Heart left ventricle (tissue), 13 donors: ENCODE measurements around the gene UNC50.

Source experiments
- POLR2A ChIP-seq, 2 donors: fragments of 450-650 bp; IDR thresholded peaks; one replicate each; pipeline ENCODE4 v1.6.1; 2017; ENCODE audit warnings: antibody characterized with exemption in 2 of 2, mild to moderate bottlenecking in 2 of 2, moderate library complexity in 2 of 2
- TF ChIP-seq, protein P1 (sequence below), 12 donors: fragments of 200-600 bp; sonication (generic) in 4 of 12; IDR thresholded peaks; one replicate each; pipeline versions ENCODE4 v1.5.0 to v1.8.0; 2018 to 2022; ENCODE audit warnings: antibody characterized with exemption in 12 of 12, mild to moderate bottlenecking in 5 of 12
- donor health status: ischemic (EF 13 %, LVEDD 7.1; RV severe dilation, severe dysfunction).
- donor health status: DM: no; HTN: yes; CAD: no.
- donor health status: DM: no; HTN: no; CAD: no.
- donor health status: ischemic (EF 25% LVEDD 6.9; RV normal size, moderate dysfunction).
- donor health status: ischemic (EF 25% LVEDD 5.7; RV mildly dilated, moderate dysfunction).
- donor health status: ischemic (EF 35%, LVEDD 5.7; RV mildly dilated, moderate dysfunction).
- donor health status: nonischemic (EF 11% LVEDD 7.7; RV severe dilation, severe dysfunction).
- donor health status: DM: yes; HTN: yes; CAD: no.
- donor health status: PGD.
- donor health status: ischemic (EF 29% LVEDD 5.4; RV normal size, mild dysfunction).
- donor health status: nonischemic (EF 23%, LVEDD 6.1; RV moderate dilation, normal function).

- TF ChIP-seq, protein P1, sequence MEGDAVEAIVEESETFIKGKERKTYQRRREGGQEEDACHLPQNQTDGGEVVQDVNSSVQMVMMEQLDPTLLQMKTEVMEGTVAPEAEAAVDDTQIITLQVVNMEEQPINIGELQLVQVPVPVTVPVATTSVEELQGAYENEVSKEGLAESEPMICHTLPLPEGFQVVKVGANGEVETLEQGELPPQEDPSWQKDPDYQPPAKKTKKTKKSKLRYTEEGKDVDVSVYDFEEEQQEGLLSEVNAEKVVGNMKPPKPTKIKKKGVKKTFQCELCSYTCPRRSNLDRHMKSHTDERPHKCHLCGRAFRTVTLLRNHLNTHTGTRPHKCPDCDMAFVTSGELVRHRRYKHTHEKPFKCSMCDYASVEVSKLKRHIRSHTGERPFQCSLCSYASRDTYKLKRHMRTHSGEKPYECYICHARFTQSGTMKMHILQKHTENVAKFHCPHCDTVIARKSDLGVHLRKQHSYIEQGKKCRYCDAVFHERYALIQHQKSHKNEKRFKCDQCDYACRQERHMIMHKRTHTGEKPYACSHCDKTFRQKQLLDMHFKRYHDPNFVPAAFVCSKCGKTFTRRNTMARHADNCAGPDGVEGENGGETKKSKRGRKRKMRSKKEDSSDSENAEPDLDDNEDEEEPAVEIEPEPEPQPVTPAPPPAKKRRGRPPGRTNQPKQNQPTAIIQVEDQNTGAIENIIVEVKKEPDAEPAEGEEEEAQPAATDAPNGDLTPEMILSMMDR (IDR thresholded peaks at IDR 0.05): no peak
- no peak for TF ChIP-seq POLR2A (IDR thresholded peaks at IDR 0.05)
These were observed 45.0 kb upstream of the UNC50 start for GRCh38 chr2:98563394-98563793.
